ENCODE results near the gene C2orf80.
"Not testable (repeated sequence)": the region's sequence is repeated elsewhere in the genome, so short reads cannot be mapped to it uniquely, and the experiment has no call there.

The C2orf80 gene

GRCh38 chr2:208135794-208136715 lies 53.8 kb downstream of the C2orf80 start:
- DNase-seq (ENCODE audit: low read depth in 2 of 2, low spot score in 1 of 2), result no peak

DNA sequence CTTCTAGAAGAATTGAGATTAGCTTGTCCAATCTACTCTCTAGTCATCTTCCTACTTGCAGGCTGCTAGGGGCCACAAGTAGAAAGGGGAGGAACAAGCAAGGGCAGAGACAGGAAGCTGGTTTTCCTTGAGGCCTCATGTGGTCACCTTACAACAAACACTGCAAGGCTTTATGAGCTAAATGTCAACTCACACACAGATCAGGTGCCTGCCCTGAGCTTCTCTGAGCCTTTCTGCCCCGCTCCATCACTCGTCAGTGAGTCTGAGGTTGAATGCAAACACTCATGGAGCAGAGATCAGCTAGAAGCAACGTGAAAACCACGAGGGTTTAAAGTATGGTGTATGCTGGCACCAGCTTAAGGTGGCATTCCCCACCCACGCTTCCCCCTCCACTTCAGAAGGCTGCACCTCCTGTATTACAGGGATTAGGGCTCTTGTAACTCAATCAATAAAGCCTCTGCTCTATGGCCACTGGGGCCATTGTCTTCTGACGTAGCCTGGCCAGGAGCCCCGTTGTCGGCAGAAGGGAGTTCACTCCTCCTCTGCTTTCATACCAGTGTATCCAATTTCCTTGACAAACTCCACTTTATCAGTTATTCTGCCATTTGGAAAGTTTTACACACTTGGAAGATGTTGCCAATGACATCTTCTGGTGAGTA lies 54.8 kb downstream of the C2orf80 start:
- DNase-seq (ENCODE audit: low read depth in 2 of 2, low spot score in 1 of 2), result no peak

GRCh38 chr2:208130712-208131110 lies 59.1 kb downstream of the C2orf80 start:
- DNase-seq (ENCODE audit: low read depth in 2 of 2, low spot score in 1 of 2), result no peak

DNA sequence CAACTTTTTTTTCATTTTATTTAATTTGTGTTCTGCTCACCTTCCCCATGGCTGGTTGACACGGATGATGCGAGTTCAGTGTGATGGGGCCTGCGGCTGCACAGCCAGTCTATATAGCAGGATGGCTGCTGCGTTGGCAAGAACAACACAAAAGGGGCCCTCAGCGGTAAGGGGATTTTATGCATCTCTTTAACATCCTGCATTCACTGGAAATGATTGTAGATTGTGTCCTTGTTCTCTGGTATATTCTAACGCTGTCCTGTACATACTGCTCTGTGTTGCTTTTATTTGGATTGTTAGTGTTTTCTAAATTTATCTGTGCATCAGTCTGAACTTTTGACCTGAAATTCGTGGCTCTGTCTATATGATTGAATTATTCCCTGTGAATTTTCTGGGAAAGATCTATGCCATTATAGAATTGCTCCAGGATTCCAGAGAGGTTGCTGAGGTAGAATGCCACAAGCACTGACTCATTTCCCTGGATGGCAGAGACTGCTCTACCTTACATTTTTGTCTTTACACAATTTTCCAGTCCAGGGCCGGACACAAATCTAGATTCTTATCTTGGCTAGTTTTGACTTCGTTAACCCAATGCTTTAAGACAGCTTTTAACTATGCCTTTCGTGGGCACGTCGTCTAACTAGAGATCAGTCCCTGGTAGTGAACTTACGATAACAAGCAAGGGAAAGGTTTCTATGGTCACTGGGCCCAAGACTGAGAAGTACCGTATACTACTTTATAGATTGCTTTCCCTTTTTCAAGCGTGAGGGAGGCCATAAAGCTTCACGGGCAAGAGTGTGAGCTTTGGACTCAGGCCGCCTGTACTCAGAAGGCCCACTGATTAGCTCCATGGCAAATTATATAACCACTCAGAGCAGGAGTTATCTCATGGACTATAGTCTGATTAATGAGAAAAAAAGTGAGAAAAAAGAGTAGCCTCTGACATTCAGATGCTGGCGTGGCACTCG lies 59.8 kb downstream of the C2orf80 start, which contains the start of gene CRYGC:
TSS of gene CRYGC (minus strand) at position 85 of the 968 bp plus-strand sequence. CDS start at position 49, 36 bp downstream.
- DNase-seq (ENCODE audit: low read depth in 2 of 2, low spot score in 1 of 2), result no peak

DNA sequence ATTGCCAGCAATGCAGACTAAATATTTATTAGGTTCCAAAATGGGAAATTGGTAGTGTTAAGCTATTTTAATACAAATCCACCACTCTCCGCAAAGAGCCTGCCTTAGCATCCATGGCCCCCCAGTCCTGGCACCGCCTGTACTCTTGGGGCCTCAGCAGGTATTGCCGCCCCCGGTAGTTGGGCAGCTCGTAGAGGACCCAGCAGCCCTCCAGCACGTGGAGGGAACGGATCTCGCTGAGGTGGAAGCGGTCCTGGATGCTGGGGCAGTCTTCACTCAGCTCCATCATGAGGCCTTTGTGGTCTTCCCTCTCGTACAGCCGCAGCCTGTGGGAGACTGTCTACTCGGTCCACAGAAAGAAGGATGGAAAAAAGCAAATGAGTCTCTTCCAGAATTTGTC lies 61.7 kb downstream of the C2orf80 start:
- no peak for DNase-seq (ENCODE audit: low read depth in 2 of 2, low spot score in 1 of 2)

GRCh38 chr2:208127090-208127489 lies 62.7 kb downstream of the C2orf80 start:
- DNase-seq (ENCODE audit: low read depth in 2 of 2, low spot score in 1 of 2), result no peak

- no peak for DNase-seq (ENCODE audit: low read depth in 2 of 2, low spot score in 1 of 2)
Measured at GRCh38 chr2:208125251-208125650, 64.6 kb downstream of the C2orf80 start.

GRCh38 chr2:208124013-208124715 lies 65.7 kb downstream of the C2orf80 start, which contains the start of gene CRYGD:
Gene CRYGD (minus strand): TSS chr2:208124524. CDS start chr2:208124473, 51 bp downstream.
- DNase-seq (ENCODE audit: low read depth in 2 of 2, low spot score in 1 of 2), result not testable (repeated sequence)

- DNase-seq (ENCODE audit: low read depth in 2 of 2, low spot score in 1 of 2), result no peak
Measured at GRCh38 chr2:208122248-208122647, 67.6 kb downstream of the C2orf80 start.

DNA sequence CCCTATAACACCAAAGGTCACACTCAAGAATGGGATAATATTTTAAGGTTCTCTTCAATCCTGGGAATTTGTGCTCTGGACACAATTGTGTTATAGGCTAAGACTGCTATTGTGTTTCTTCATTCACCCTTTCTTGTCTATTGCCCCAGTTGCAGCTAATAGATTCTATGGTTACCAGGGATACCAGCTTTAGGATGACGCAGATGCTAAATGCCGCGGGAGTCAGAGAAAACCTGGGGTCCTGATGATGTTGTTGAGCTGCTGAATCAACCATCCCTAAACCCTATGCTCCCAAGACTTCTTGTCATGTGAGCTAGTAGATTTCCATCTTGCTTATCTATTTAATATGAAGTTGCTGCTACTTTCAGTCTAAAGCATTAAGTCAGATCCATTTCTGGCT lies 70.9 kb downstream of the C2orf80 start:
- DNase-seq (ENCODE audit: low read depth in 2 of 2, low spot score in 1 of 2), result no peak

DNA sequence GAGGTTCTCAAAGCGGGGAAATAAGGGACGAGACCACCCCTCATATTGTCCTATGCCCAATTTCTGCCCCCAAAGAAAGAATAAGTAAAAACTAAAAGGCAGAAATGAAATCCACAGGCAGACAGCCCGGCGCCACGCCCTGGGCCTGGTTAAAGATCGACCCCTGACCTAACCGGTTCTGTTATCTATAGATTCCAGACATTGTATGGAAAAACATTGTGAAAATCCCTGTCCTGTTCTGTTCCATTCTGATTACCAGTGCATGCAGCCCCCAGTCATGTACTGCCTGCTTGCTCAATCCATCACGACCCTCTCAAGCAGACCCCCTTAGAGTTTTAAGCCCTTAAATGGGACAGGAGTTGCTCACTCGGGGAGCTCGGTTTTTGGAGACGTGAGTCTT lies 72.4 kb downstream of the C2orf80 start:
- not testable (repeated sequence) for DNase-seq (ENCODE audit: low read depth in 2 of 2, low spot score in 1 of 2)

Measured in stimulated activated CD8-positive, alpha-beta memory T cell treated with anti-CD3 and anti-CD28 coated beads, Interleukin-4, amount 100 ng/mL, for 1 hour (primary cell).